Neural cell (in vitro differentiated cells): ENCODE measurements around the gene NDUFV1.

ENCODE experiments used
- MXI1 ChIP-seq: fragments of 450-650 bp; conservative IDR thresholded peaks from 2 replicates; pipeline ENCODE4 v1.6.1; 2014; ENCODE audit warnings: antibody characterized with exemption, mild to moderate bottlenecking; ENCODE audit not compliant: poor library complexity, severe bottlenecking
- POLR2AphosphoS5 ChIP-seq: IDR thresholded peaks from 2 replicates; pipeline ENCODE4 v1.6.1; 2012
- TF ChIP-seq, protein P1 (sequence below): fragments of 450-650 bp; IDR thresholded peaks from 2 replicates; pipeline ENCODE4 v1.5.1; 2014; ENCODE audit warnings: antibody characterized with exemption, mild to moderate bottlenecking, moderate library complexity; ENCODE audit not compliant: poor library complexity, severe bottlenecking

DNA sequence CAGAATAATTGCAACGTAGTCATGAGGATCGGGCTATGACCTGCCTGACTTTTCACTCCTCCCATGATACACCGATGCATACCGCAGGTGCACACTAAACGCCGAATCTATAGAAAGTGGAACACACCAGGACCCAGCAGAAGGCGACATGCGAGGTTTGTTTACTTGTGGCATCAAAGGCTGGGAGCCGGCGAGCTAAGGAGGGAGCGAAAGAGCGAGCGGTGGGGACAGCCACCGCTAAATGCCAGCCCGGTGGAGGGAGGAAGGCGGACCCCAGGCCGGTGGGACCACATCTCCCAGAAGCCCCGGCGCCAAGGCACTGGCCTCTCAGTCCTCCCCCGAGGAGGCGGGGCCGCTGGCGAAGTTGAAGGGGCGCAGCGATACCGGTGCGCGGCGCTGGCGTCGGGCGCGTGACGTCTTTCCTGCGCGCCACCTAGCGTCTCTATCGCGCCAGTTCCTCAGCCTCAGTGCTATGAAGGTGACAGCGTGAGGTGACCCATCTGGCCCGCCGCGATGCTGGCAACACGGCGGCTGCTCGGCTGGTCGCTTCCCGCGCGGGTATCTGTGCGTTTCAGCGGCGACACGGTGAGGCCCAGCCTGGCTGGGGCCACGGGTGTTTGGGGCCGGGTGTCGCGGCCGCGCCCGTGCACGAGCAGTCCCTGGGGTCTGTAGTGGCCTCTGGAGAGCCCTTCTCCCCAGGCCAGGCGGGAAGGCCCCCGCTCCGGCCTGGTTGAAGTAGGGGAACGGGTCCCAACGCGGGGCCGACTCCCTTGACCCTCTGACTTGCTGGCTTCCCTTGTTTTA is at the start of gene NDUFV1:
- TF ChIP-seq, protein P1, sequence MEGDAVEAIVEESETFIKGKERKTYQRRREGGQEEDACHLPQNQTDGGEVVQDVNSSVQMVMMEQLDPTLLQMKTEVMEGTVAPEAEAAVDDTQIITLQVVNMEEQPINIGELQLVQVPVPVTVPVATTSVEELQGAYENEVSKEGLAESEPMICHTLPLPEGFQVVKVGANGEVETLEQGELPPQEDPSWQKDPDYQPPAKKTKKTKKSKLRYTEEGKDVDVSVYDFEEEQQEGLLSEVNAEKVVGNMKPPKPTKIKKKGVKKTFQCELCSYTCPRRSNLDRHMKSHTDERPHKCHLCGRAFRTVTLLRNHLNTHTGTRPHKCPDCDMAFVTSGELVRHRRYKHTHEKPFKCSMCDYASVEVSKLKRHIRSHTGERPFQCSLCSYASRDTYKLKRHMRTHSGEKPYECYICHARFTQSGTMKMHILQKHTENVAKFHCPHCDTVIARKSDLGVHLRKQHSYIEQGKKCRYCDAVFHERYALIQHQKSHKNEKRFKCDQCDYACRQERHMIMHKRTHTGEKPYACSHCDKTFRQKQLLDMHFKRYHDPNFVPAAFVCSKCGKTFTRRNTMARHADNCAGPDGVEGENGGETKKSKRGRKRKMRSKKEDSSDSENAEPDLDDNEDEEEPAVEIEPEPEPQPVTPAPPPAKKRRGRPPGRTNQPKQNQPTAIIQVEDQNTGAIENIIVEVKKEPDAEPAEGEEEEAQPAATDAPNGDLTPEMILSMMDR, result peak; percentile 82
- TF ChIP-seq POLR2AphosphoS5 (peak; percentile 96), MXI1 (peak; percentile 94)
